ENCODE measurements around the gene DENND1B.
"Not testable (repeated sequence)": the region's sequence is repeated elsewhere in the genome, so short reads cannot be mapped to it uniquely, and the experiment has no call there.

The DENND1B gene

DNA sequence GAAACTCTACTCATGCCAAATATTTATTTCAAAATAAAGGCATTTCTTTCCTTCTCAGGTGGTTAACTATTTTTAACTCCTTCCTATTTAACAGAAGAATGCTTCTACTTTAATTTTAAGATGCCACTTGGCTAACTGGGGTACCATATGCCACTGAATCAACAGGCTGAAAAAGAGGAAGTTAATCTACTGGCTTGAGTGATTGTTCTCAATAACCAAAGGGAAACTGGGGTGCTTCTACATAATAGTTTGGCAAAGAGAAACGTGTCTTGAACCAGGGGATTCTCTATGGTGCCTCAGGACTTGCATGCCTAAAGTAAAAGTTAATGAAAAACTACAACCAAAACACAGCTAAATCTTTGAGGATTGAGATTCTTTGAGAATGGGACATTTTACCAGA lies 142.6 kb downstream of the DENND1B start:
- no peak for DNase-seq (ENCODE audit: low read depth, low spot score)

DNA sequence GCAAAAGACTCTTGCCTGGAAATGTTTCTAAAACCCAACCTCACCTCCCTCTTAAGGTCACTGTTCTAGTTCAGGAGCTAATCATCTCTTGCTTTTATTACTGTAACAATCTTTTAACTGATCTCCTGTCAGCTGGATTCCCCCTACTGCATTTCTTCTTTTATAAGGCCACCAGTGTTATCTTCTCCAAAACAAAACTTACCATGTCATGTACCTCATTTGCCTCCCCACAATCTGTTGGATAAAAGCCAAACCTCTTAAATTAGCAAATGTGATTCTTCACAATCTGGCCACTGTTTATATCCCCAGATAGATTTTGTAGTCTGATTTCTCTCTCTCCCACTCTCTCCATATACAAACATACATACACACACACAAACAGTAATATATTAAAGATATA lies 143.3 kb downstream of the DENND1B start:
- DNase-seq (ENCODE audit: low read depth, low spot score), result no peak

DNA sequence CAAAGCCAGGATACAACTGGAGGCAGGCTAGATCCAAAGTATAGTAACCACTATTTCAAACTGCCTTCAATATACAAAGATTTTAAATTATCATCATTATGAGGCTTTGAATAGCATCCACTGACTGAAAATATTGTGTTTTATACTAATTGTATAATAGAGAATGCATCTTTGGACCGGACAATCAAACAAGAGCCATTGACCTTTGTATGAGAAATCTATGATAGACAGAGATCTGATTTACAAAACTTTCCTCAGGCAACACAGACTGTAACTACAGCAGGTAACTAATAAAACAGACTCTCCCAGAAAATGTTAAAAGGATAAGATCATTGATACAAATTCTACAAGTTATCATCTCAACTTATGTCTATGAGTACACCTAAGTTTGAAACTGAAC lies 152.9 kb downstream of the DENND1B start:
- no peak for DNase-seq (ENCODE audit: low read depth, low spot score)

DNA sequence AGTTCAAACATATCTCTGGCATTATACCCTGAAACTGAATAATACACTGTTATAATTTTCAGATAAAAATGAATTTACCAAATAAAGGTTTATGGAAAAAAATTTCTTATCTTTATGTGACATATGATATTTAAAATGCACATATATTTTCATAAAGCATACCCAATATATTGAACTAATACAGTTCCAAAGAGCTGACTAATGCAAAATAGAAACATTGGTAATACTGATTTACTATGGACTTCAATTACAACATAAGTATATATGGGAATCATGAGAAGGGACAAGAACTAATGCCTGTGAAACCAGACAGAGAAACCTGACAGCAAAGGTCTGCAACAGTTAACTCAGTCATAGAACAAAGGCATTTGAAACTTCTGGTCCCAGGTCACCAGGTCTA lies 153.5 kb downstream of the DENND1B start:
- no peak for DNase-seq (ENCODE audit: low read depth, low spot score)

DNA sequence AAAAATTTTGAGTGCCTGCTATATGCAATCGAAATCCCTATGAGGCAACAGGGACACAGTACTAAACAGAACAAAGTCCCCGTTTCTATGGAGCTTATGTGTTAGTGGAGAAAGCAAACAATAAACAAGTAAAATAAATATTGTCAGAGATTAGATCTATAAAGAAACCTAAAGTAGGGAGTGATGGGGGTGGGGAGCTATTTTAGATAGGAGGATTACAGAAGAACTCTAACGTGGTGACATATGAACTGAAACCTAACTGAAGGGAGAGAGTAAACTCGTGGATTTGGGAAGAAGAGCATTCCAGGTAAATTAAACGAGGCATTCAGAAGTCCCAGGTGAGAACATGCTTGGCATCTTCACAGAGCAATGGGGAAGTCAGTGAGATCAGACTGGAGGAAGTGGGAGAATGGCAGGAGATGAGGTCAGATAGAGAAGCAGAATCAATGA lies 154.5 kb downstream of the DENND1B start:
- no peak for DNase-seq (ENCODE audit: low read depth, low spot score)

DNA sequence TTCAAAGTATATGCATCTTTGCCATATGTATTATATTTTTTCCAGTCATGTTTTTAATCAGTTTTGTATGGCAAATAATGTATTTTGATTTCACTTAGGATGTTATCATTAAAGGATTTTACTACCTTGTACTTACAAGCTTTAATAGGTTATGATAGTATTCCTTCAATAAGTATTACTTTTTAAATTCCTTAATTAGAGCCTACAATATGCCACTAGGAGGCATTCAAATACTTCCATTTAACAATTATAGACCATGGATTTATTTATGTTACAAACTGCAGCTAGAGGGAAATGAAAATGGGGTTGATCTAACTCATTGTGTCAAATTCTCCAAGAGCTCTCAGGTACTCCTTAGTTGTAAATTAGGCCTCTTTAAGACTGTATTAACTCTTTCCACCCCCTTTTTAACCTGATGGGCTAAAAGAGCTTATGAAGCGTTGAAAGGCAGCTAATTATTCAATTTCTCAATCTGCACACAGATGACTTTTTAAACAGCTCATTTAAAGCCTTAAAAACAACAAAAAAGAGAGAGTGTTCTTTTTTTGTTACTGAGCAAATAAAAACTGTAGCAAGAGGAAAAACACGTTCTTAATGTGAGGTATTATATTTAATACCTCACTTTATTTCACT lies 156.2 kb downstream of the DENND1B start:
- no peak for DNase-seq (ENCODE audit: low read depth, low spot score)

DNA sequence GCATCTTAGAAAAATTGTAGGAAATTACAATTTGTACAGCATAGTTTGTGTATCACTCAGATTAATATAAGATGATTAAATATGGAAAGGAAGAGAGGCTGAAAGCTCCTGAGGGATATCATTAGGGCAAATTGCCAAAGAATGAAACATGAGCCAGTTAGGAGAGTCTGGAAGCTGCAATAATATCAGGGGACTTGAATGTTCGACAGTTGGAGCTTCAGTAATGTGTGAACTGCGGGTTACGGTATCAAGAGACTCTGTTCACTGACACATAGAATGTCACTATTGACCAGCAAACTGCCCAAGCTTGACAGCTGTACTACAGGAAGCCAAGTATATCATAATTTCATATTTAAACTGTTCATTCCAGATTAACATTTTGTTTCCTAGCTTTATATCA lies 157.2 kb downstream of the DENND1B start:
- DNase-seq (ENCODE audit: low read depth, low spot score), result no peak

DNA sequence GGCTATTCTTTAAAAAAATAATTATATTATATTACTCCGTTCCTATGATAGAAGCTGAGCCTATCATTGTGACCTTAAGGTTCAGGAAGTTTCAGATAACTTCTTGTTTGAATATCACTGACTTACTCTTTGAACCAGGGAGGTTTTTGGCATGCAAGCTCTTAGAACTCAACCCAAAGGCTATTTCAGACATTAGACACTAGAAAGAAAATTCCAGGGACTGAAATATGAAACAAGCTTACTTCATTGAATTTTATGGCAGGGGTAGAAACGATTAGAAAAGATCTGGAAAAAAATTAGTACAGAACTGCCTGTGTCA lies 159.6 kb downstream of the DENND1B start:
- no peak for DNase-seq (ENCODE audit: low read depth, low spot score)

DNA sequence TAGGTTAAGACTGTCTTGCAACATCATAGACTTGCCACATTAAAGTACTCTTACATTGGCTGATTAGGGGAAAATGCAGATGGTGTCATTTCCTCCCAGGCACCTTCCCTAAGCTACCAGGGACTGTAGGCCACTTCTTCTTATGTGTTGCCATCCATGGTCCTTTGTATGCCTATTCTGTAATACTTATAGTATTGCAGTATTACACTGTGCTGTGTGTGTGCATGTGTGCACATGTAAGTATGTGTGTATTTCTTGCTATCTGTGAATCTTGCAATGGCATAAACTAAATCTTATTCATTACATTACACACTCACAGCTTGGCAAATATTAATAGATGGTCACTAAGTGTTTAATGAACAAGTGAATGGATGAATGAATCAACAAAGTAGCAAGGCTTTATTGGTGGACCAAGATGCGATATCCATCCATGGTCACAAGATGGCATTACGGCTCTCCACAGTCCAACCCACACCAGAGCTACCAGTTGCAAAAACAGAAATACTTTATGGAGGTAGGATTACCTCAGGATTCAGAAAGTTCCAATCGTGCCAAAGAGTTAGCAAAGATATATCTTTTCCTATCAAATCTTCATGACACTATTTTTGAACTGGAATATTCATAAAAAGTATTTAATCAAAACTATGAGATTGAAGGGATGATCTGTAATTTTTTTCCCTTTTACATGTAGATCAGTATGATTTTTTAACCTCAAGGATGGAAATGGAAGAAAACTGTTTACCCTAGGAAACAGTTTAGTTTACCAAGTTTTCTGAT lies 160.2 kb downstream of the DENND1B start:
- DNase-seq (ENCODE audit: low read depth, low spot score), result no peak

DNA sequence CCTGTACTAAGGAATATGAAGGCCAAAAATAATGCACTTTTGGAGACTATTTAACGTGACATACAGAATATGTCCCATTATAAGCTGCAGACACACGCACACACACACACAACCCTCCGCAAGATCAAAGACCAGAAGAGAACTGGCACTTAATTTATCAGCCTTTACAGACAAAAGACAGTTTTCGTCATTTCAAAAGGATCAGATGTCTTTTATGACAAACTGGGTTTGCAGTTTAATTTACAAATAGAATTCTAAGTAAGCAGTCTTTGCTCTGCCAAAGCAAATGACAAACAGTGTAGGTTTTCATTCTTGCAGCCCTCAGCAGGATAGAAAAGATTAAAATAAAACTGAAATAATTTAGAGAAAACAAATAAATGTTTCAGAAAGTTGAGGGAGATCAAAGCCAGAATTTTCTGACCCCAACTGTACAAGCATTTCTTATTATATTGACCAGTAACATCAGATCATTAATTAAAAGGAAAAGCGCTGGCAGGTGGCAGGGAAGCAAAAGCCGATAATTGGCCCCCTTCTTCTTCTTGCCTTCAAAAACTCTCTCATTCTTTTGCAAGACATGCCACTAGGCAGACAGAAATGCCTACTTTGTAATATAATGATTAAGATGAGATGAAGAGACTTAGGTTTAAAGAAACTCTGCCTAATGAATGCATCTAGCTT lies 169.0 kb downstream of the DENND1B start:
- DNase-seq (ENCODE audit: low read depth, low spot score), result no peak

DNA sequence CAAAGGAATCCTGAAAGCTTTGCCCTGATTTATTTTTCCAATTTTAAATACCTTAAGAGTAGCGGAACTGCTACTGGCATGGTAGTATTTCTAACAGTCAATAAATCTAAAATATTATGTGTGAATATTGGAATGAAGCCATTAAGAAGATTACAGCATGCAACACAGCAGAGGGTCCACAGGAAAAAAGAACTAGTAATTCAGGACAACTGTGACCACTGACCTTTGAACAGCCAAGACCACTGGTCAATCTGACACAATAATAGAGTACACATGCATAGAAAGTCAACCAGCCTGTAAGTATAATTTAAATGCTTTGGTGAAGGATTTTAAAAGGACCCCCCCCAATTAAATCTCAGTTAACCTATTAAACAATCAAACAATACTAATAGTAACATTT lies 171.0 kb downstream of the DENND1B start:
- DNase-seq (ENCODE audit: low read depth, low spot score), result no peak

DNA sequence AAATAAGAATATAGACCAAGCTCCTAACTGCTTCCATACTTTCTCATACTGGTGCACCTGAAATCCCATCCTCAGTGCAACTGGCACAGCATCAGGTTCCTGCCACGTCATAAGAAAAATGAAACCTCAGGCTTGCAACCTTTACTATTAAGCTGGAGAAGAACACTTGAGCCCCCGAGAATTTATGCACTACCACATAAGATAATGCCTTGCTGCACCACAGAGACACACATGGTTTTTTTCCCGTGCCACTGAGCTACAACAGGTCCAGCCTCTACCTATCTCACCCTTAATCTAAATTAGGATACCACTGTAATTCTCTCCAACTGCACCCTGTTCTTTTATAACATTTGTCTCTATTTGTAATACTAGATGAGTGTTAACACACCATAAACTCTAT lies 174.5 kb downstream of the DENND1B start:
- no peak for DNase-seq (ENCODE audit: low read depth, low spot score)

DNA sequence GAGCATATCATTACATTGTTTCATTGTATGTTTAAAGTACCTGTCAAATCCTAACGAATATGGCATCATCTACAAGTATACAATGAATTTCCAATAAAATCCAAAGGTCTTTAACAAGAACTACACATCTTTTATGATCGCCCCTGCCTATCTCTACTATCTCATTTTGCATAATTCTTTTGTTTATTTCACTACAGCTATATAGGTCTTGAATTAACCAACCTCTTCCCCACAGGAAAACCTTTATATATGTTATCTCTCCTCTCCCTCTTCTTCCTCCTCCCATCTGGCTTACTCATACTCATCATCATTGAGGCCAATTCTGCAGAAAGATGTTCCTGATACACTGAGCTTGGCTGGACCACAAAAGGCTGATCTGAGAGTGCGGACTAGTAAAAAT lies 175.5 kb downstream of the DENND1B start:
- DNase-seq (ENCODE audit: low read depth, low spot score), result no peak

DNA sequence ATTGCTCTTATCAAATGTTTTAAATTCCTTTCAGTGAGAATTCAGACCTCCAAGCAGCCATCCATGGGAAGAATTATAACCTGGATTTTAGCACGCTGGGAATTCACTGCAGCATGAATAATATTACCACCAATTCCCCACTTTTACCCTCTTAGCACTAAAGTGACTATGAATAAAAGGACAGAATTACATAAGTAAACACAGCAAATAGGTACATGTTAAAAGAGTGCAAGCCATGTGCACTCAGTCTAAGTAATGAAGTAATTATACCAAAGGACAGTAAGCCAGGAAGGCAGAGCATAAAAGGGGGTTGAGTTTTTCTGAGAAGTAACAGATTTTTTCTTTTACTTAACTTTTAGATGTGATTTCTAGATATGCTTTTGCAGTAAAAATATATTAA lies 176.3 kb downstream of the DENND1B start:
- DNase-seq (ENCODE audit: low read depth, low spot score), result no peak

DNA sequence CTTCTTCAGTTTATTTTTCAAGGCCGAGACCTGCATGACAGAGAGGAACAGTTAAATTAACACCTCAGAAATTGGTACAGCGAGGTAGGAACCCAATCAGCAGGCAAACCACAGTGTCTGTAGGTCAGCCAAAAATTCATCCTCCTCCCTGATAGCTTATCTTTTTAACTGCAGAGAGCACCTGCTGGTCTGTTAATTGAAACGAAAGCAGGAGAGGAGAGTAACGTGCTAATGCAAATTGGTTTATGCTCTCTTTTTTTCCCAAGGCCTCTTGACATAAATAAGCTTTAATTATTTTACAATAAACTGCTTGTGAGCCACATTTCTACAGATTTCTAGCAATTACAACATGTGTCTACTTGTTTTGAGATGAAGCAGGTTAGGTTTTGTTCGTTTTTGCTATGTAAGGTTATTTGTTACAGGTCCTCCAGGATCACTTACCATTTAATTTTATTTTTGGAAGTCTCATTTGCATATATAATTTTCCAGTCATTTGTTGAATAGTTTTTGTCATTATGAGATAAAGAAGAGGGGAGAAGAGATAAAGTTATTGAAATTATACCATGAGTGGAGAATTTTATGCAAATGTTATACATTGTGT lies 179.9 kb downstream of the DENND1B start:
- DNase-seq (ENCODE audit: low read depth, low spot score), result no peak

DNA sequence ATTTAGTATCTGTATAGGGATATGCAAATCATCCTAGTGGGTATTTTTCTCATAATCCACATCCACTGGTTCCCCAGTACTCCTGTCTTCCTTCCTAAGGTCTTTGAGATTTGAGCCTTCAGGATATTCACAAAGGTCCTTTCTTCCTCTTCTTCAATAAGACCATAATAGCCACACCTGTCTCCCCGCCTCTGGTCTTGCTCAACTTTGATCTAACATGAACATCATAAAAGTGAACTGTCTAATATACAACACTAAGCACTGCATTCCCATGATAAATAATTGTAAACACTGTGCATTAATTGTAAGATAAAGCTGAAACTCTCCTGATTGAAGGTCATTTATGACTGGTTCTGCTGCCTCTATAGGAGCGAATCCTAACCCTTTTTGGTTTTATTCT lies 184.6 kb downstream of the DENND1B start:
- DNase-seq (ENCODE audit: low read depth, low spot score), result no peak

DNA sequence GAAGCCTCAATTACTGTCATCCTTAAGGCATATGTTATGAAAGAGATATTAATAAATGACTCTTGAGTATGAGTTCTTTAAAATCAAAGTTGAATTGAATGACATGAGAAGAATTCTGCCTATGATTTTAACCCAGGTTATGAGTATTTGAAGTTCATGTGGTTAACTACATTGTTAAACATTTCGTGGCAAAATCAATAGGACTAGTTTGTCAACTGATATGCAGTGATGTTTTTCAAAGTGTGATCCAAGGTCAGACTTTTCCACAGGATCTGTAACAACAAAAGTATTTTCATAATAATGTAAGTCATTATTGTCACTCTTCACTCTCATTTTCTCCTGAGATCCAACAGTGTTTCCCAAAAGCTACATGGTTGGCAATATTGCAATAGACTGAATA lies 189.5 kb downstream of the DENND1B start:
- DNase-seq (ENCODE audit: low read depth, low spot score), result no peak

DNA sequence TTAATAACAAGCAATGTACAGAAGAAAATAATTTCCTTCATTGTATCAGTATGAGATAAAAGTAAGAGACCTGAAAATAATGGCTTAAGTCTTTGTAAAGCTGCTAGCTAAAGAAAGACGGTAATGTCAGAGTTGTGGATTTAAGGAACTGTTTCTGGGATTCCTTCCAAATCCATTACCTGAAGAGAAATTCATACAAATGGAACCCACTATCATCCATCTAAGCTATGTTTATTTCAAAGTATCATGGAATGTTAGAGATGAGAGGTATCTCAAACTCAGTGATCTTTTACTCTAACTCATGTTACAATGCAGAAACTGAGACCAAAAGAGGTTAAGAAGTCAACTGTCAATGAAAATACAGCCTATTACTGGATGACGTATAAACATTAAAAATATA lies 197.7 kb downstream of the DENND1B start:
- DNase-seq (ENCODE audit: low read depth, low spot score), result no peak

DNA sequence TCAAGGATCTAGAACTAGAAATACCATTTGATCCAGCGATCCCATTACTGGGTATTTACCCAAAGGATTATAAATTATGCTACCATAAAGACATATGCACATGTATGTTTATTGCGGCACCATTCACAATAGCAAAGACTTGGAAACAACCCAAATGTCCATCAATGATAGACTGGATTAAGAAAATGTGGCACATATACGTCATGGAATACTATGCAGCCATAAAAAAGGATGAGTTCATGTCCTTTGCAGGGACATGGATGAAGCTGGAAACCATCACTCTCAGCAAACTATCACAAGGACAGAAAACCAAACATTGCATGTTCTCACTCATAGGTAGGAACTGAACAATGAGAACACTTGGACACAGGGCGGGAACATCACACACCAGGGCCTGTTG lies 199.7 kb downstream of the DENND1B start:
- DNase-seq (ENCODE audit: low read depth, low spot score), result not testable (repeated sequence)

DNA sequence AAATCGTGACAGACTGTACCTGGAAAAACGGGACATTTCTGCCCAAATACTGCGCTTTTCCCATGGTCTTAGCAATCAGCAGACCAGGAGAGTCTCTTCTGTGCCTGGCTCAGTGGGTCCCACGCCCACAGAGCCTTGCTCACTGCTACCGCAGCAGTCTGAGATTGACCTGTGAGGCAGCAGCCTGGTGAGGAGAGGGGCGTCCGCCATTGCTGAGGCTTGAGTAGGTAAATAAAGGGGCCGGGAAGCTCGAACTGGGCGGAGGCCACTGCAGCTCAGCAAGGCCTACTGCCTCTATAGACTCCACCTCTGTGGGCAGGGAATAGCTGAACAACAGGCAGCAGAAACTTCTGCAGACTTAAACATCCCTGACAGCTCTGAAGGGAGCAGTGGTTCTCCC lies 203.1 kb downstream of the DENND1B start:
- DNase-seq (ENCODE audit: low read depth, low spot score), result no peak

DNA sequence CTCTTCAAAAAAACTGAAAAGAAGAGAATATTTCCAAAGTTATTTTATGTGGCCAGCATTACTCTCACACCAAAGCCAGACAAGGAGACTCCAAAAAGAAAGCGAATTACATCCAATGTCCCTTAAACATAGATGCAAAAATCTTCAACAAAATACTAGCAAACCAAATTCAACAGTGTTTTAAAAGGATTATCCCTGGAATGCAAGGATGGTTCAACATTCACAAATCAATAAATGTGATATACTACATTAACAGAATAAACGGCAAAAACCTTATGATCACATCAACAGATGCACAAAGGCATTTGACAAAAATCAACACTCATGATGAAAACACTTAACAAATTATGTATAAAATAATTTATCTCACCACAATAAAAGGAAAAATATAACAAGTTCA lies 207.8 kb downstream of the DENND1B start:
- DNase-seq (ENCODE audit: low read depth, low spot score), result no peak

DNA sequence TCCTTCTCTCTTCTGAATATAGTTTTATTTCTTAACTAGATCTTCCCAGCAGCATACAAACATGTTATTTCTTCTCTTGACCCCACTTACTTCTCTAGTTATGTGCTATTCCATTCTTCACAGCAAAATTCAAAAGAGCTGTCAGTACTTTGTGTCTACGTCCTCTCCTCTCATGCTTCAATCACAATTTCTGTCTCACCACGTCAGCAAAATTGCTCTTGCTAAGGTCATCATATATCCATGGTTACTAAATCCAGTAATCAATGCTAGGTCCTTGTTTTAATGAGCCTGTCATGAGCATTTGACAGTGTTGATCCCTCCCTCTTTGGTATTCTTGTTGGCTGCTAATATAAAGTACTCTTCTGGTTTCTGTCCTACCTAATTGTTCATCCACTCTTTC lies 214.2 kb downstream of the DENND1B start:
- no peak for DNase-seq (ENCODE audit: low read depth, low spot score)

DNA sequence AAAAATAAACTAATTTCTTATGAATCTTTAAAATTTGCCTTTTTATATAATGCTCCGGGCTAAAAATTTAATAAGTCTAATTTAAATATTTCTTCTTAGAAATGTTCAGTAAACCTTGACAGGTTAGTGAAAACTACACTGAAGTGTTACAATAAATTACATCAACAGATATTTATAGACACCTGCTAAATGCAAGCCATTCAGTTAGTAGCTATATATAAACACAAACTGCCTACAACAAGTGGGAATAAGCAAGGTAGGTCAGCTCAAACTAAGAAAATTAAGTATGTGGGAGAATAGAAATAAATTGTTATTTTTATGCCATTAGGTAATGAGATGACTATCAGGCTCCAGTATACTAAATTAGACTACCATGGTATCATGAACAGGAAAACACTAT lies 215.6 kb downstream of the DENND1B start:
- no peak for DNase-seq (ENCODE audit: low read depth, low spot score)
